HG03196 (cell line): ENCODE results near the gene YARS1.
"Not testable (repeated sequence)": the region's sequence is repeated elsewhere in the genome, so short reads cannot be mapped to it uniquely, and the experiment has no call there.

ENCODE experiments used
- ATAC-seq: cut with Tn5 transposase; IDR thresholded peaks from one replicate; pipeline ENCODE4 v1.9.1; 2021; ENCODE audit not compliant: unreplicated experiment

YARS1 gene

GRCh38 chr1:32817815-32818786 lies 943 bp upstream of the YARS1 start:
- ATAC-seq: peak; percentile 23

DNA sequence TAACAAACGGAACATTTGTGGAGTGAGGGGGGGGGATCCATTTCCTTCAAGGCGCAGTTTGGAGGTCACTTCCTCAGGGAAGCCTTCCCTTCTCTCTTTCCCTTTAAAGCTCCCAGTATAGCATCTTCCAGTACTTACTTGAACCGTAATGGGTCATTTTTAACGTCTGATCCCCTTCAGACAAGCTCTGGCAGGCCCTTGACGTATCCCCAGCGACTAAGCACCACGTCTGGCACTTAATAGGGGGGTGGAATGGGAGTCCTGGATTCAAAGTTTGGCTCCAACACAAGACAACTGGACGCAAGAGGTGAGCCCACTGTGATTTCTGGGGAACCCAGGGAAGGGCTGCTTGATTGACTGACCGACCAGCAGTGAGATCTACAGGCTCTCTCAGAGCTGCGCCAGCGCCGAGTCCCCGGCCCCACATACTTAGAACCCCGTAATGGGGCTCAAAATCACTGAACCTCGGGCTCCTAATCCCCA lies 441 bp downstream of the YARS1 start:
- ATAC-seq: no peak

- ATAC-seq: no peak
Observed at GRCh38 chr1:32813941-32814739, 3.0 kb downstream of the YARS1 start.

DNA sequence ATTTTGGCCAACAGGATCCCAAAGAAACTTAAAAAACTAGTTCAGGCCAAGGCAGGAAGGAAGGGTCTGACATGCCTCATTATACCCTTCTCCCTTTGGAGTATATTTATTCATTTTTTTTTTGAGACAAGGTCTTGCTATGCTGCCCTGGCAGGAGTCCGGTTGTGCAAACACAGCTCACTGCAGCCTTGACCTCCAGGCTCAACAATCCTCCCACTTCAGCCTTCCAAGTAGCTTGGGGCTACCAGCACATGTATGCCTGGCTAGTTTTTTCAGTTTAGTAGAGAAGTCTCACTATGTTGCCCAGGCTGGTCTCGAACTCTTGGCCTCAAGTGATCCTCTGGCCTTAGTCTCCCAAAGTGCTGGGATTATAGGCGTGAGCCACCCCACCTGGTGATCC lies 5.2 kb downstream of the YARS1 start:
- no peak for ATAC-seq

DNA sequence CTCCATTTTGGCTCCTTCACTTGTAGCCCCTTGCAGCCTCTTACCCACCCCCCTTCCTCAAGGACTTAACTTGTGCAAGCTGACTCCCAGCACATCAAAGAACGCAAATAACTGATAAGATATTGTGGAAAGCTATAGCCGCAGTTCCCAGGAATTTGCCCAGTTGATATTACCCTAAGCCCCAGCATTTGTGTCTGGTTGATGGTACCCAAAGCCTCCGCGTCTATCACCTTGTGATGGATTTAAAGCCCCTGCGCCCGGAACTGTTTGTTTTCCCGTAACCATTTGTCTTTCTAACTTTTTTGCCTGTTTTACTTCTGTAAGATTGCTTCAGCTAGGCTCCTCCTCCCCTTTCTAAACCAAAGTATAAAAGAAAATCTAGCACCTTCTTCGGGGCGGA lies 5.9 kb downstream of the YARS1 start:
- no peak for ATAC-seq

- ATAC-seq: no peak
Observed at GRCh38 chr1:32810358-32810757, 6.8 kb downstream of the YARS1 start.

DNA sequence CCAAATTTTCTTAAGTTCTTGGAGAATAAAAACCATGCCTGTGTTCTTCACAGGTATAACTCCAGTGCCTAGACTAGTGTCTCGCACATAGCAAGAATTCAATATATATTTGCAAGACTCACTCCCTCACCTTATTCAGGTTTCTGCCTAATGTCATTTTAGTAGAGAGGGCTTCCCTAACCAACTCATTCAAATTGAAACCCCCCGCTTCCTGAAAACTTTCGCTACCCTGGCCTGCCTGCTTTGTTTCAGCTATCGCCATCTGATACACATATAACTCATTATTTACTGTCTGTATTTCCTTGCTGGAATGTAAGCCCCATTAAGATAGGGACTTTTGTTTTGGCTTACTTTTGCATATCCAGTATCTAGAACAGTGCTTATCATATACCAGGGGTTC lies 8.6 kb downstream of the YARS1 start:
- no peak for ATAC-seq

DNA sequence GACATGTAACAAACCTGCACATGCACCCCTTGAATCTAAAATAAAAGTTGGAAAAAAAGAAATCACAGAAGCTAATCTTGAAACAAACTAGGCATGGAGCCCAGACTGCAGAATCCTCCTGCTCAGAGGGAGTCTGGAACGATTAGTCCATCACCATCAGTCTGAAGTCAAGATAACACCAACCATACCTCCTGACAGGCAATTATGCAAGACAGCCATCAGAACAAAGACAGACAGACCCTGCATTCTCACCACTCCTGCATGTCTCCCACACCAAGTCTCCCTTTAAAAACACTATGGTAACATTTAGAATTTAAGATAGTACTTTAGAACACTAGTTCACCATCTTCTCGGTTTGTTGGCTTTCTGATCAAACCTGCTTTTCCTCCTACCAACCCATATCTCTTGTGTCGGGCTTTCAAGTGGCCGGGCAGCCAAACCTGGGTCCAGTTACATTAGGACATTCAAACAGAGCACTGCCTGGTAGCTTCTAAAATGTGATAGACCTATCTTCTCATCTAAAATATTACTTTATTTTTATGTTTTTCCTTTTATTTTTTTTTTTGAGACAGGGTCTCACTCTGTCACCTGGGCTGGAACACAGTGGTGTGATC lies 10.1 kb downstream of the YARS1 start:
- ATAC-seq: no peak

- no peak for ATAC-seq
Observed at GRCh38 chr1:32806290-32806689, 10.9 kb downstream of the YARS1 start.

GRCh38 chr1:32804460-32804859 lies 12.7 kb downstream of the YARS1 start:
- not testable (repeated sequence) for ATAC-seq

DNA sequence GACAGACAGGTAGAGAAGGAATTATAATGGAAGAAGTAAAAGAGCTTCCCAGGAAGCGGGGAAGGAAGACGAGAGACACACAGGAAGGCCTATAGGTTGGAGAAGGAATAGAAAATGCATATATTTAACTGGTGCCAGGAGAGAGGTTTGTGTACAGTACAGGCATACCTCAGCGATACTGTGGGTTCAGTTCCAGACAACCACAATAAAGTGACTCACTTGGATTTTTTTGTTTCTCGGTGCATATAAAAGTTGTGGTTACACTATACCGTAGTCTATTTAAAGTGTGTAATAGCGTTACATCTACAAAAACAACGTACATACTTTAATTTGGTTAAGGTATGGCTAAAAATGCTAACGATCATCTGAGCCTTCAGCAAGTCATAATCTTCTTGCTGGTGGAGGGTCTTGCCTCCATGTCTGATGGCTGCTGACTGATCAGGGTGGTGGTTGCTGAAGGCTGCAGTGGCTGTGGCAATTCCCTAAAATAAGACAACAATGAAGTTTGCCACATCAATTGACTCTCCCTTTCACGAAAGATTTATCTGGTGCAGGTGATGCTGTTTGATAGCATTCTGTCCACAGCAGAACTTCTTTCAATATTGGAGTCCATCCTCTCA lies 16.0 kb downstream of the YARS1 start:
- no peak for ATAC-seq

GRCh38 chr1:32798679-32799416 lies 18.3 kb downstream of the YARS1 start:
- ATAC-seq: peak; percentile 62

DNA sequence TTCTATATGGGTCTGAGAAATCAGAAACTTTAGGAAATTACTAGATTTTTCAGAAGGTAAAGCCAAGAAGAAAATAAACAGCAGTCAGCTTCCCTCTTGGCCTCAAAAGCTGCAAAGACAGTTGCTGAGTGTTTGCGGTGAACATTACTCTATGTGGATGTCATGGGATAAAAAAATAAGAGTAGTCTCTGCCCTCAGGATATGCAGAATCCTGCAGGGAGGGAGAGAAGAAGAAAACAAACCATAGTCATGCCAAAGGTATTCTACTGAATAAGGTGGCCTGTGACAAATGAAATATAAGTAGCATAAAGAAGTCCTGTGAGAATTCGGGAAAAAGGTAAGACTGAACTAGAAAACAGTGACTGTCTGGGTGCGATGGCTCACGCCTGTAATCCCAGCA lies 19.0 kb downstream of the YARS1 start:
- ATAC-seq: no peak

DNA sequence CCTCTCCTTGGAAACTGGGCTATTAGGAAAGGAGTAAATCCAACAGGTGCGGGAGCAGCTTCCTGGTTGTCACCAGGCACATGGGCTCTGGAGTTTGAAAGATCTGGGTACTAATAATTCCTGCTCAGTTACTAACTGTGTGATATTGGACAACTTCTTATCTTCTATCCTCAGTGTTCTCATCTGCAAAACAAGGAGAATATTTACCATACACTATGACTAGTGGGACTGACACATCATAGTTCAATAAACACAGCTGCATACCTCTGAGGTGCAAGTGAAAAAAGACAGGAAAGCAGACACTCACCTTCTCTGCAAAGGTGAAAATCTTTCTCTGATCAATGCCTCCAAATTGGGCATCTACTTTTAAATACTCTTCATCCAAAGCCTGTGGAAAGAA lies 19.7 kb downstream of the YARS1 start:
- no peak for ATAC-seq

DNA sequence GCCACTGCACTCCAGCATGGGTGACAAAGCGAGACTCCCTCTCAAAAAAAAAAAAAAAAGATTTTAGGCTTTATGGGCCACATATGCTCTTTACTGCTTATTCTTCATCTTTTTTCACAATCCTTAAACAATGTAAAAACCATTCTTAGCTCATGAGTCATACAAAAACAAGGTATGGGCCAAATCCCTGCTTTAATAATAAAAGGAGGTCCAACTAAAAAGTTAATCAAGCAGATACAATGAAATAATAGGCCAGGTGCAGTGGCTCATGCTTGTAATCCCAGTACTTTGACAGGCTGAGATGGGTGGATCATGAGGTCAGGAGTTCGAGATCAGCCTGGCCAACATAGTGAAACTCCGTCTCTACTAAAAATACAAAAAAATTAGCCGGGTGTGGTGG lies 21.4 kb downstream of the YARS1 start:
- ATAC-seq: not testable (repeated sequence)

DNA sequence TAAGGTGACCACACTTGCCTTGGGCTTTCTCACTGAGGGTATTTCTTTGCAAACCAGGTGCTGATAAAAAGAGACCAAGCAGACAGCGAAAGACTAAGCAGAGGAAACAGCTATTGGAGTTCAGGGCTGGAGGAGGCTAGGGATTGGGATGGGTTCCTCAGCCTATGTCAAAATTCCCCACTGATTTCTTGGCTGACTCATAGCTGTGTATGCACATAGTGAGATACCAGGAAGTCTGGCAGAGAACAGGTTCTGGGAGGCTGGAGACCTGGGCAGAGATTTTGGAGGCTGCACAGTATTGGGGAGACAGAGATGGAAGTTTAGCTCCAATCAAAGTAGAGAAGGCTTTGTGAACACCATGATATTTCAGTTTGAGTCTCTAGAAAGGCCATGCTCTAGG lies 25.3 kb downstream of the YARS1 start:
- no peak for ATAC-seq

GRCh38 chr1:32789356-32789755 lies 27.8 kb downstream of the YARS1 start:
- not testable (repeated sequence) for ATAC-seq

GRCh38 chr1:32786856-32787255 lies 30.3 kb downstream of the YARS1 start:
- ATAC-seq: no peak

GRCh38 chr1:32784817-32785216 lies 32.3 kb downstream of the YARS1 start:
- no peak for ATAC-seq

DNA sequence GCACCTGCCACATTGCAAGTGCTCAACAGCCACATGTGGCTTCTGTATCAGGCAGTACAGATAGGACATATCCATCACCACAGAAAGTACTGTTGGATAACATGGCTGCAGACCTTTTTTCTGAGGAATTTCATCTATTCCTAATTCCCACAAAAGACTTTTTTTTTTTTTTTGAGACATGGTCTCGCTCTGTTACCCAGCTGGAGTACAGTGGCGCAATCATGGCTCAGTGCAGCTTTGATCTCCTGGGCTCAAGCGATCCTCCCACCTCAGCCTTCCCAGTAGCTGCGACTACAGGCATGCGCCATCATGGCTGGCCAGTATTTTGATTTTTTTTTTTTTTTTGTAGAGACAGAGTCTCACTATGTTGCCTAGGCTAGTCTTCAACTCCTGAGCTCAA lies 33.3 kb downstream of the YARS1 start:
- no peak for ATAC-seq
